Measurements from ENCODE around the gene C10orf67.
"Not testable (repeated sequence)": the region's sequence is repeated elsewhere in the genome, so short reads cannot be mapped to it uniquely, and the experiment has no call there.

Gene C10orf67

DNA sequence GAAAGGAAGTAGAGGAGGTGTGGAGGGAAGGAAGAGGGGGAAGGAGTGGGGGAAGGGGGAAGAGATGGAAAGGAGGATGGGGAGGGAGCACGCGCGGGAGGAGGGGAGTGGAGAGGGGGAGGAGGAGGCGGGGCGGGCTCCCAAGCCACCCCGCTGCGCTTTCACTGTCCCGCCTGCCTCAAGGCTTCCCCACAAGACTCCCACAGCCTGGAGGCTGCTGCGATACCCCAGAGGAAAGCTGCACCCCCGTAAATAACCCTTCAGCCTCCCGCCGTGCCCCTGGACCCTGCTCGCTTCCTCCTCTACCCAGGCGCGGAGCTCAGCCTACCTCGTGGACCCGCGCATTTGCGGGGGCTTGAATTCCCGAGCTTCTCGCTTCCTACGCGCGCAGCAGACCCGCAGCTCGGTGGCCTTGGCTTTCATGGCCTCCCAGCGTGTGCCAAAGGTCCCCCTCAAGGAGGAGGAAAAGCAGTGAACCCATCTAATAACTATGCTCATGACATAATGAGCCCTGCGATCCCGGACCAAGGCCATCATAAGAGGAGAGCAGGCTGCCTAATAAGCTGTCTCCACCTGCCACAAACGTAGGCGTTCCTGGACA, at the start of gene C10orf67:
Gene C10orf67 (minus strand): TSS at position 557 of the 601 bp plus-strand sequence. CDS start 23 bp downstream, at position 534.
- in situ Hi-C loops (cut with HindIII; ENCODE audit: low sequenced_read_pairs): no loop called here
- DNase-seq (ENCODE audit: low read depth): no peak
- H3K4me3 ChIP-seq (ENCODE audit: low read depth, low read length): peak within 1 kb of the TSS; percentile 56

DNA sequence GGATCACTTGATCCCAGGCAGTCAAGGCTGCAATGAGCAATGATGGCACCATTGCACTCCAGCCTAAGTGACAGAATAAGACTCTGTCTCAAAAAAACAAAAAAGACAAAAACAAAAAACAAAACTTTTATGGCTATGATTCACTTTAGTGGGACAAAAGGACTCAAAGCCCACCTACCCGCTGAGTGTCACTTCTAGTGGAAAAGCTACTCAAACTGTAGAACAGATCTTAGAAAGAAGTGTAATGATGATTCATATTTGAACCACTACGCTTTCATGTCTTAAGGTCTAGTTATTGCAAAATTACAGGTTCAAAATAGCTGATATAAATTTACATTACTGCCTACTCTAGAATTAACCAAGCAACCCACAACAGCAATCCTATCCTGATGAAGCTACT, 47.2 kb upstream of the C10orf67 start:
- in situ Hi-C loops (cut with HindIII; ENCODE audit: low sequenced_read_pairs): no loop called here
- TF ChIP-seq, protein P1, sequence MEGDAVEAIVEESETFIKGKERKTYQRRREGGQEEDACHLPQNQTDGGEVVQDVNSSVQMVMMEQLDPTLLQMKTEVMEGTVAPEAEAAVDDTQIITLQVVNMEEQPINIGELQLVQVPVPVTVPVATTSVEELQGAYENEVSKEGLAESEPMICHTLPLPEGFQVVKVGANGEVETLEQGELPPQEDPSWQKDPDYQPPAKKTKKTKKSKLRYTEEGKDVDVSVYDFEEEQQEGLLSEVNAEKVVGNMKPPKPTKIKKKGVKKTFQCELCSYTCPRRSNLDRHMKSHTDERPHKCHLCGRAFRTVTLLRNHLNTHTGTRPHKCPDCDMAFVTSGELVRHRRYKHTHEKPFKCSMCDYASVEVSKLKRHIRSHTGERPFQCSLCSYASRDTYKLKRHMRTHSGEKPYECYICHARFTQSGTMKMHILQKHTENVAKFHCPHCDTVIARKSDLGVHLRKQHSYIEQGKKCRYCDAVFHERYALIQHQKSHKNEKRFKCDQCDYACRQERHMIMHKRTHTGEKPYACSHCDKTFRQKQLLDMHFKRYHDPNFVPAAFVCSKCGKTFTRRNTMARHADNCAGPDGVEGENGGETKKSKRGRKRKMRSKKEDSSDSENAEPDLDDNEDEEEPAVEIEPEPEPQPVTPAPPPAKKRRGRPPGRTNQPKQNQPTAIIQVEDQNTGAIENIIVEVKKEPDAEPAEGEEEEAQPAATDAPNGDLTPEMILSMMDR (IDR thresholded peaks at IDR 0.05; ENCODE audit: low read depth, low read length, missing control alignments): no peak

More for the DNA sequence above, at the start of gene C10orf67:
- TF ChIP-seq, protein P1 (IDR thresholded peaks at IDR 0.05; ENCODE audit: low read depth, low read length, missing control alignments): no peak

DNA sequence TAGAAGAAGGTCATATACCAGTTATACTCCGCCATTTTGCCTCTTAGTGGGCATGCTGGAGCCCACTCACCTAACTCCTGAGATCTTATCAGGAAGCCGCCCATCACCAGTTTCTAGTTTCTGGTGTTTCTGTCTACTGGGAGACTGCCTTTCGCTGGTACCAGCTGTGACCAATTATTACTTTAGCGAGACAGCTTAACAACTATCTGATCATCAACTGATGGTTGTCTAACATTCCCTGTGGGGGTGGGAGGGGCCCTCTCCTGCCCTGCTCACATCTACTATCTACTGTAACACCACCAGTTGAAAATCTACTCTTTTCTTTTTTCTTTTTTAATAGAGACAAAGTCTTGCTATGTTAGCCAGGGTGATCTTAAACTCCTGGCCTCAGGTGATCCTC, 46.2 kb upstream of the C10orf67 start:
- no peak overlapping the region for H3K4me3 ChIP-seq (ENCODE audit: low read depth, low read length)
- TF ChIP-seq, protein P1 (IDR thresholded peaks at IDR 0.05; ENCODE audit: low read depth, low read length, missing control alignments): no peak
- DNase-seq (ENCODE audit: low read depth): no peak
- in situ Hi-C loops (cut with HindIII; ENCODE audit: low sequenced_read_pairs): no loop called here

More for the DNA sequence above, 47.2 kb upstream of the C10orf67 start:
- no peak overlapping the region for H3K4me3 ChIP-seq (ENCODE audit: low read depth, low read length)
- no peak for DNase-seq (ENCODE audit: low read depth)

DNA sequence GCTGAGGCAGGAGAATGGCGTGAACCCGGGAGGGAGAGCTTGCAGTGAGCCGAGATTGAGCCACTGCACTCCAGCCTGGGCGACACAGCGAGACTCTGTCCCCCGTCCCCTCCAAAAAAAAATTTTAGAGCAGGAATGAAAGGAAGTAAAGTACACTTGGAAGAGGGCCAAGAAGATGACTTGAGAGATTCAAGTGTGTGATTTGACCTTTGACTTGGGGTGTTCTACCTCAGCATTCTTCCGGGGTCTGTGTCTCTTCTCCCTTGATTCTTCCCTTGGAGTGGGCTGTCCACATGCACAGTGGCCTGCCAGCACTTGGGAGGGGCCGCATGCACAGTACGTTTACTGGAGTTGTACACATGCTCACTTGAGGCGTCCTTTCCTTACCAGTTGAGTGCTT, 45.8 kb upstream of the C10orf67 start:
- DNase-seq (ENCODE audit: low read depth); in situ Hi-C loops (cut with HindIII; ENCODE audit: low sequenced_read_pairs): not testable (repeated sequence)

DNA sequence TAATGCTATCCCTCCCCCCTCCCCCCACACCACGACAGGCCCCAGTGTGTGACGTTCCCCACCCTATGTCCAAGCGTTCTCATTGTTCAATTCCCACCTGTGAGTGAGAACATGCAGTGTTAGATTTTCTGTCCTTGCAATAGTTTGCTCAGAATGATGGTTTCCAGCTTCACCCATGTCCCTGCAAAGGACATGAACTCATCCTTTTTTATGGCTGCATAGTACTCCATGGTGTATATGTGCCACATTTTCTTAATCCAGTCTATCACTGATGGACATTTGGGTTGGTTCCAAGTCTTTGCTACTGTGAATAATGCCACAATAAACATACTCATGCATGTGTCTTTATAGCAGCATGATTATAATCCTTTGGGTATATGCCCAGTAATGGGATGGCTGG, 42.9 kb upstream of the C10orf67 start:
- DNase-seq (ENCODE audit: low read depth); H3K4me3 ChIP-seq (ENCODE audit: low read depth, low read length); in situ Hi-C loops (cut with HindIII; ENCODE audit: low sequenced_read_pairs): not testable (repeated sequence)

More for the DNA sequence above, 45.8 kb upstream of the C10orf67 start:
- not testable (repeated sequence) for H3K4me3 ChIP-seq (ENCODE audit: low read depth, low read length)

DNA sequence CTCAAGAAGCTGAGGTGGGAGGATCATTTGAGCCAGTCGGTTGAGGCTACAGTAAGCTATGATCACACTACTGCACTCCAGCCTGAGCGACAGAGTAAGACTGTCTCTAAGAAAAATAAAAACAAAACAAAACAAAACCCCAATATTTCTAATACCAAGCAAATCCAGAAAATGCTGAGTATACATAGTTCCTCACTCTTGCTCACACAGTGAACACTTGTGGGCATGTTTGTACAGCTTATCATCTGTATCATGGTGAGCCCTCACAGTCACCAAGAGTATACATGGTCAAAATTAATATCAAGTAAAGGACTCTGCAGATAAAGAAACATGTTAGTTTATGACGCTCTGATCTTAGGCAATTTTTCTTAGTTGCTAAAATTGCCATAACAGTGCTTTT, 41.5 kb upstream of the C10orf67 start:
- in situ Hi-C loops (cut with HindIII; ENCODE audit: low sequenced_read_pairs): no loop called here
- TF ChIP-seq, protein P1 (IDR thresholded peaks at IDR 0.05; ENCODE audit: low read depth, low read length, missing control alignments): no peak
- DNase-seq (ENCODE audit: low read depth): no peak
- no peak overlapping the region for H3K4me3 ChIP-seq (ENCODE audit: low read depth, low read length)

DNA sequence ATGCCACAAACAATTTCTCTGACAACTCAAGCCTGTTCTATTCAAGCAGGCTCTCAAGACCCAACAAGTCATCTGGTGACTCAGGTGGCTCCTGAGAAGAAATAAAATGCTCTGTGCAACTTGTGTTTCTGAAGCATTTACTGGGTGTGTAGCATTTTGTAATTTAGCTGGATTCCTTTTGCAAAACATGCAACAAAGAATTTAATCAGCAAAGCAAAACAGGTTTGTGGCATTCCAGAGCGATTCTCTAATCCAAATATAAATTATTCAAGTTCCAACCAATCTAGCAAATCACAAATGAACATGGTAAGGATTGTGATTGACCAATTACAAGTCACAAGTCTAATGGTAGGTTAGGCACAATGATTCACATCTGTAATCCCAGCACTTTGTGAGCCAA, 39.8 kb upstream of the C10orf67 start:
- no peak for DNase-seq (ENCODE audit: low read depth)
- TF ChIP-seq, protein P1 (IDR thresholded peaks at IDR 0.05; ENCODE audit: low read depth, low read length, missing control alignments): no peak
- H3K4me3 ChIP-seq (ENCODE audit: low read depth, low read length): no peak overlapping the region
- in situ Hi-C loops (cut with HindIII; ENCODE audit: low sequenced_read_pairs): no loop called here

DNA sequence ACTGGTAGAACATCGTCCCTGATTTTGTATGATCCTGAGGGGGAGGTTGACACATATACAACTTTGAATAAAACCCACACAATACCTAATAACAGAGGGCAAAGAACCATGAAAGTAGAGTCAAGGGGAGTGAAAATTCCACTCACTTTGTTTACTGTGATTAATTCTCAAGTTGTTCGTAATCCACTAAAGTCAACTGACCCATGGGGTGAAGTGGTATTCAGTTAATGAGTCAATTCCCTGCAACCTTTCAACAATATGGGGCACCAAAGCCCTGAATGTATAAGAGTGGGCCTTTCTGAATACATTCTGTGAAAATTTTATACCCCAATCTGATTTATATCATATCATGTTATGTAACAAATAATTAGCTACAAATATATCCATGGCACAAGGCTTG, 39.0 kb upstream of the C10orf67 start:
- TF ChIP-seq, protein P1 (IDR thresholded peaks at IDR 0.05; ENCODE audit: low read depth, low read length, missing control alignments): no peak
- in situ Hi-C loops (cut with HindIII; ENCODE audit: low sequenced_read_pairs): no loop called here
- DNase-seq (ENCODE audit: low read depth): no peak
- no peak overlapping the region for H3K4me3 ChIP-seq (ENCODE audit: low read depth, low read length)

Measured in astrocyte of the cerebellum (primary cell).